Activated CD4-positive, alpha-beta T cell treated with anti-CD3 and anti-CD28 coated beads, Interleukin-10, Interleukin-2, amounts not matched to agents 100 ng/mL and 50 ng/mL, durations not matched to agents 16 hours and 8 hours (primary cell): Measurements from ENCODE around the gene LARGE1.

Experiments
- DNase-seq: peaks from one replicate; pipeline ENCODE4 v3.0.0-alpha.2; 2020

The LARGE1 gene

DNA sequence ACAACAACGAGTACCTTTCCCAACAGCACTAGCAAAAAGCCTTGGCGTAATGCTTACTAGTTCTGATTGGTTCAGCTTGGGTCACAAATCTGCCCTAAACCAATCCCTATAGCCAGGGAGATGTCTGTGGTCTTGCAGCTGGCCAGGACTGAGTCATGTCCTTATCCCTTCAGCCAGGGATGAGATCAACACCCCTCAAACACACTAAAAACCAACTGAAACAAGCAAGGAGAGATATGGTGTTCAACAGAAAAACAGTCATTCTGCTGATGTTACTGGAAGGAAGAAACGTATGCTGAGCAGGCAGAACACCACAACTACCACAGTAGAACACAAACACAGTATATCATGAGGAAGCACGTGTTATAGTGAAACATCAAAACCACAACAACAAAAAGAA is 375.6 kb downstream of the LARGE1 start:
- no peak for DNase-seq

DNA sequence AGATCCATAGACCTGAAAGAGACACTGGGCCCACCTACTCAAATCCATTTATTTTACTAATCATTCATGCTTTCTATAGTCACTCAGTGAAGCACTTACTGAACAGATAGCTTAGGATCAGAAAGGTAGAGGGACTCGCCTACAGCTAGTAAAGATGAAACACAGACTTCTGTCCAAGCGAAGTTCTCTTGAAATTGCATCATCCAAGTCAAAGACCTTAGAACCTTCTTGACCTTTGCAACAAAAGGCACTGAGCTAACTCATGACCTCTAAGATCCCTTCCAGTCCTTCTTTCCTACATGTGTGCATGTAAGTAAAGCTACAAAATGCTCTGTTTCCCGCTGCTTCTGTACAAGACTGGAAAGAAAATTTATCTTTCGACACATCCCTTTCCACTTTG is 377.6 kb downstream of the LARGE1 start:
- no peak for DNase-seq

DNA sequence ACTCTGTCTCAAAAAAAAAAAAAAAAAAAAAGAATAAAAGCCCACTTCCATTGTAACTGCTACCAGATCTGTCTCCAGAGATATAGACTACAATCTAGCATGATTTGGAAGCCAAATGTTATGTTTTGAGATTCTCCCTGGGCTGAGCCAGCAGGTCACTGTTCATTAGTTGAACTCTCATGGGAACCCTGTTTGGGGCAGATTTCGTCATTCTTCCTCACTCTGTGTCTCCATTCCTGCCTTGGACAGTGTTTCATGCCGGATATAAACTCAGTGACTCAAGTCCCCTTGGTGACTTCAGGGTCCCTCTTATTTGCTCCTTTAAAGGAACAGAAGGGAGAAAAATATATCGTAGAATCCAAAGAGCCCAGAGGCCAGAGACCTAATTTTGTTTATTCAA is 378.1 kb downstream of the LARGE1 start:
- no peak for DNase-seq

DNA sequence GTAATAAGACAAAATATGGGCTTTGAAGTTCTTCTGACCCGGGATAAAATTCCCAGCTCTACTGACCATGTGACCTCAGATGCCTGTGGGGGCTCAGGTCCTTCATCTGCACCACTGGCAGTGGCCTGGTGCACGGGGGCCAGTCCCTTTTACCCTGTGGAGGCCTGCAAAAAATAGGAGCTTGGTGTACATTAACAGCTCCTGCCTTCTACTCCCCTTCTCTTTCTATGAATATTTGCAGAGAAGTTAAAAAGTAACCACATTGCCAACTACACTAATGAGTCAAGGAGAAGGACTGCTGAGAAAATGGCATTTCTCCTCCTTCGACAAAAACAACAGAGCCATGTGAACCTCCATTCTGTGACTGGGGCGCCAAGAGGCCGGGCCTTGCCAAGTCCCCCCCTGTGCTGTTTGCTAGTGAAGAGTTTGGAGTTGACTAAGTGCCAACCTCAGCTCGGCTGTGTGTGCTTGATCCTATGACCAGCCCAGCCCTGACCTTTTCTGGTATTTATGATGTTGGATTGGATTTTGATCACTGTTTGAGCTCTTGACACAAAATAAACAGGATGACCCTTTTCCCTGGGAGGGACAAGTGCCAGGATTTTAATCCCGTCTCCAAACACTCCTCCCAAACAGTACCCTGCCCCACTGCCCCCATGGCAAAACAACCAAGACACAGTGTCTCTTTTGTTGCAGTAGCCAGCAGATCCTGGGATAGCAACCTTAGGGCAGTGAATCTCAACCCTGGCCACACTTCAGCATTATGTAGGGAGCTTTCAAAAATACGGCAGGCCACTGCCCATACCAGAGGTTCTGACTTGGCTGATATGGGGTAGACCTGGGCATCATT is 380.1 kb downstream of the LARGE1 start:
- no peak for DNase-seq

DNA sequence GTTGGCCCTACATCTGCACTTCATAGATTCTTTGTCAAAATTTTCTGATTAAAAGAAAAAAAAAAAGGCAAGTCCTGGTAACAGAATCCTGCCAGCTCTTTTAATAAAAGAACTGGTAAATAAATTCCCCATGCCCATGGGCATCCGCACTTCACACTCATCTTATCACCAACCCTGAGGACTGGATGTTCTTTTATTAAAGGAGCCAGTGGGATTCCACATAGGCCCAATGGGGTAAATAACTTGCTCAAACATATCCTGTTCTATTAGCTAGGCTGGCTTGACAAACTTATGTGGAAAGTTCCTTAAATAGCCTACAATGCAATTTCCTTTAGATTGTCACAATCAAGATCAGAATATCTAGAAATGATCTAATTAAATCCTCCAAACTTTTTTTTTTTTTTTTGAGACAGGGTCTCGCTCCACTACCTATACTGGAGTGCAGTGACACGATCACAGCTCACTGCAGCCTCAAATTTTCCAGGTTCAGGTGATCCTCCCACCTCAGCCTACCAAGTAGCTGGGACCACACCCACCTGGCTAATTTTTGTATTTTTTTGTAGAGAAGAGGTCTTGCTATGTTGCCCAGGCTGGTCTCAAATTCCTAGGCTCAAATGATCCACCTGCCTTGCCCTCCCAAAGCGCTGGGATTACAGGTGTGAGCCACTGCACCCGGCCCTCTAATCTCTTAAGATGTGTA is 380.9 kb downstream of the LARGE1 start:
- no peak for DNase-seq

DNA sequence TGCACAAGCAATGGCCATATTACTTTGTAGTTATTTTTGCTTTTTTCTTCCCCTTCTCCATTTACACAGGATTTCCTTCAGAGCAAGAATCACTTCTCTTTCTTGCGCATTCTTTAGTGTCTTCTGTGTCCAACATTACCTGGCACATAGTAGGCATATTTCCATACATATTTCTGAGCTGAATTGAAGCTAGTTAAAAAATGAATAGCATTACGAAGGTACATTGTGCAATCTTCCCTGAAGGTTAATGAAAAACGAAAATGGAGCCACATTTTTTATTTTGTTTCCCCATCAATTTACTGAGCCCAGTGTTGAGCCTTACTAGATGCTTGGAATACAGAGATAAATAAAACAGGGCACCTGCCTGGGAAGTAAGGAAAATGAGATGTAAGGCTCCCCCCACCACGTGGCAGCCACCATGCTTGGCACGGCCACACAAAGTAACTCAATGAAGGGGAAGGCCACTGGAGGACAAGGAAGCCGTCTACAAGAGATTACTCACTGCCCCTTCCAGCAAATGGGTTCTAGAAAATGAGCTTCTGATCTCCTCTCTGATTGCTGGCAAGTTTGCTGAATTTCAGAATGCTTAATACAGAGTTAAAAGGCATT is 381.9 kb downstream of the LARGE1 start:
- no peak for DNase-seq

DNA sequence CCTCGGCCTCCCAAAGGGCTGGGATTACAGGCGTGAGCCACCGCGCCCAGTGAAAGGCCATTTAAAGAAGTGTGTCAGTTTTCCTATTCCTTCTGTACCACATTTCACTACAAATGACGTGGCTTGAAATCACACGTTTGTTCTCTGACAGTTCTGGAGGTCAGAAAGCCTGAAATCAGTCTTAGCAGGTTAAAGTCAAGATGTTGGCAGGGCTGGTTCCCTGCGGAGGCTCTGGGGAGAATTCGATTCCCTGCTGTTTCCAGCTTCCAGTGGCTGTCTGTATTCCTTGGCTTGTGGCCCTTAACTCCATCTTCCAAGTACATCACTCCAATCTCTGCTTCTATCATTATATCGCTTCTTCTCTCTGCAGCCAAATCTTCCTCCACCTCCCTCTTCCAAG is 383.2 kb downstream of the LARGE1 start:
- DNase-seq: no peak

DNA sequence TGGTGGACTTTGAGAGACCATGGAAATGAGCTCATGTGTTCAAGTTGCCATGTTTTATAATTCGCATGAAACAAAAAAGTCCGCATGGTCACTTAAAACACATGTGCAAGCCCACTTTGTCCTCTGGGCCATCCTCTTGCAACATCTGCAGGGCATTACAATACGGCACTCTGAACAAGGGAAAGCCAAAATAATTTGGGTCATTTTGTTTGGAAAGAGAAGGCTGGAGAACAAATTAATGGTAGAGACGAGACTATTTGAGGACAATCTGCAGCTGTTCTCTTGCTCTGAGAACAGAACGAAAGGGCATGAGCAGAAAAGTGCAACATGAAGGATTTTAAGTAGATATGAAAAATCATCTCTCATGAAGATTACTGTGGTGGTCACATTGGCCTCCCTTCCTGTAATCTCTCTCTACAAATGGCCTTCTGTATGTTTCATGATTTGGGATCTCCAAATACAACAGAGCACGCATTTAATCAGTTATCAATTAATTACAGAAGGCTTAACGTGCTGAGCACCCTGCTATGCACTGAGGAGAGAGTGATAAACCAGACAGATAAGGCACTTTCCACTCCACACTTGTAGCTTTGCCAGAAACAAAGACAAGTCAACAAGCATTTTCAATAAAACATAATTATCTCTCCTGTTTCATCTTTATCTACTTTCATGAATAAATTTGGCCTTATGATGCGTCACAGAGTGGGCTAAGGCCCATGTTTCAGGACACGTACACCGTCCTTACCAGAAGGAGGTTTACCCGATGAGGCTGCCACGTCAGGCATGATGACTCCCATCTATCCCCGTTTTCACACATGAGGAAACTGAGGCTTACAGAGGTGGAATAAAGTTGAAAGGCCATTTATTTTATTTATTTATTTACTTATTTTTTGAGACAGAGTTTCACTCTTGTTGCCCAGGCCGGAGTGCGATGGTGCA is 384.1 kb downstream of the LARGE1 start:
- no peak for DNase-seq

DNA sequence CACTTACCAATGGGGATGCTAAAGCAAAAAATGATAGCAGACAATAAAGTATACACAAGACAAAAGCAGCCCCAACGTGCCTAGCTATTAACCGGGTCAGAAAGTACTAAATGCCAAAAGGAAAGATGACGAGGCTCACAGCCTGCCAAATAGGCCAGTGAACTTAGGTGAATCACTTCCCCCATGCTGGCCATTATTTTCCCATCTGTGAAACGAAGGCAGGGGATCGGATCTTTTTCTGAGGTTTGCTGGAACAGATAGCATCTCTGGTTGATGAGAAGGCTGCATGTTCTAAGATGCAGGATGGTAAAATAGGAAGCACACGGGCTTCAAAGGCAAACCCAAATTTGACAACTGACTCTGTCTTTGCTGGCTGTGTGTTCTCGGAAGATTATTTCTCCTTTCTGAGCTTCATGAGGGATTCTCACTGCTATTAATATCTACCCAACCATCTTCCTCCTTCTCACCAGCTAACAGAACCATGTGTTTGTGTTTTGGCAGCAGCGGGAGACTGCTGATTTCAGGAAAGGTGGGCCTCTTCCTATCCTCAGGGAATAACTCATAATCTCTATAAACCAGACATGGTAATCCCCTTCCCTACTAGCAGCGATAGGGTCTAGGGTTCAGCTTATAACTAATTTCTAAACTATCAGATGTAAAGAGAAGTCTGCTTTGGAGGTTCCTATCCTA is 390.7 kb downstream of the LARGE1 start:
- no peak for DNase-seq

DNA sequence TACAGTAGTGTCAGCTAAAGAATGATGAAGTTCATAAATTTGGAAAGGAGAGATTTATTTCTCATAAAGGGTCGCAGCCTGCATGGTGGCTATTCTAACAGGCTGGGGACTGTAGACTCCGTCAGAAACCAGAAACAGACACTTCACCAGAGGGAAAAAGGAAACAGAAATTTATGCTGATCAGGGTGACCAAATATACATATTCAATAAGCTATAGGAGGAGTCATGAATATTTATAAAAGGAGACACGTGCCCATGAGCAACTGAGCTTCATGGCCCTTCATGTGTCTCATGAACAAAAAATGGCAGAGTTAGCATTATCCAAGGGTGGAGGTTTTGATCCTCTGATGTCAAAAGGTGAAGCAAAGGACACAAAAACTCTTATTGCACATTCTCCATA is 392.1 kb downstream of the LARGE1 start:
- DNase-seq: no peak

DNA sequence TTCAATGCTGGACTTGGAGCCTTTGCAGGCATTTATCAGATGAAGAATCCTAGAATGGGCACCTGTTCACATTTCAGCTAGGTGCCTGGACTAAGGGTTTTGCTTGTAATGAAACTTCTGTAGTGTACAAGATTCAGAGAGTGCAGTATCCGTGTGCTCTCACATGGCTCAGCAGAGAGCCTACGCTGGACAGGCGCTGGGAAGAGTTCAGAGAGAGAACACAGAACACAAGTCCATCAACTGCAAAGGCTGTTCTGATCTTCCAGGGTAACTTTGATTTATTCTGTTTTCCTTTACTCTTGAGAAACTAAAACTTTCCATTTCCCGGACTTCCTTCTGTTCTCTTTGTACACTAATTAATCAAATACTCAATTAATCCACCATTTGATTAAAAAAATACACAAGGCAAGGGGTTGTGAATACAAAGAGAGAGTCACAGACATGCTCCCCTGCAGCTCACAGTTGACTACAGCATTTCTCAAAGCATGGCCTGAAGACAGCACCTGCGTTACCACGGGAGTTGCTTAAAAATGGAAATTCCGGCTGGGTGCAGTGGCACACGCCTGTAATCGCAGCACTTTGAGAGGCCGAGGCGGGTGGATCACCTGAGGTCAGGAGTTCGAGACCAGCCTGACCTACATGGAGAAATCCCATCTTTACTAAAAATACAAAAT is 393.7 kb downstream of the LARGE1 start:
- DNase-seq: no peak

DNA sequence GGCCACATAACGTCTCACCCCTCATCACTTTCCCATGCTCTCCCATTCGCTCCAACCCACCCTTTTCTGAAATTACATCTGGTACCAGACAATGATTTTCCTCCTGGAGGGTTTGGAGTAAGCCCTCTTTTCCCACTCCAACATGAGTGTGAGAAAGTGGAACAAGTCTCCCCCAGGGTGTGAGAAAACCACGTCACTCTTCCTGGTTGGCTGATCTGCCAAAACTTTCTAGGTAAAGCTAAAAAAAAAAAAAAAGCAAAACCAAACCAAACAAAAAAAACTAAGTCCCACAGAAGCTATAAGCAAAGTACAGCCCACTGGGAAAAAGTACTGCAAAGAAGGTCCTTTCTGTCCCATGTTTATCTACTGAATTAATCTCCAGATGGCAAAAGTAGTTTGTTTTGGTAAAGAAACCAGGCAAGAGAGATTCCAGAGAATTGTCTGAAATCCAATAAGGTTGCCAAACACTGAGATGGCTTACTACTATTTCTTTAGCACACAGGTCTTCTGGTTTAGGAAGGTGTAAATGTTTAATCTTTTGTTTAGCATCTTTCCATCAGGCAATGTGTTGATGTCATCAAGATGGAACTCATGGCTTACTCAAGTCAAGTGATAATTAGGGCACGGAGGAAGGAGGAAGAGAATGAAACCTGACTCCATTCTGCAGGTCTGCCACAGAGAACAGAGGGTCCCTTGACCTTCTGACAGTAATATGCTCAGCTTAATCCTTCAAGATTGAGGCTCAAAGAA is 395.6 kb downstream of the LARGE1 start:
- no peak for DNase-seq

DNA sequence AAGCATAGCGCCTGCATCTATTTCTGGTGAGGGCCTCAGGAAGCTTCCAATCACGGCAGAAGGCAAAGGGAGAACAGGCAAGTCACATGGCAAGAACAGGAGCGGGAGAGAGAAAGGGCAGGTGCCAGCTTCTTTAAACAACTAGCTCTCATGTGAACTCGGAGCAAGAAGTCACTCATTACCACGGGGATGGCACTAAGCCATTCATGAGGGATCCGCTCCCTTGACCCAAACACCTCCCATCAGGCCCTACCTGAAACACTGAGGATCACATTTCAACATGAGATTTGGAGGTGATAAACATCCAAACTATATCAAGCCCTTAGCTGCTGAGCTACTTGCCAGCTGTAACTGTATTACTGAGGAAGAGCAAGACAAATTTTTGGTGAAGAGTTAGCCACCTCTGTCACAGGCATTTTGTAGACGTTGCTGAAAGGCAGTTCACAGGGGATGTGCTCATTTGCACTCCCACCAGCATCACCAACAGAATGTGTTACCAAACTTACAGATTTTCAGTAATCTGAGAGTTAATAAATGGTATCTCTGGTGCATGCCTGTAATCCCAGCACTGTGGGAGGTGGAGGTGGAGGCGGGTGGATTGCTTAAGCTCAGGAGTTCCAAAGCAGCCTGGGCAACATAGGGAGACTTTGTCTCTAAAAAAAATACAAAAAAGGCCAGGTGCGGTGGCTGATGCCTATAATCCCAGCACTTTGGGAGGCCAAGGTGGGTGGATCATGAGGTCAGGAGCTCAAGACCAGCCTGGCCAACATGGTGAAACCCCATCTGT is 398.2 kb downstream of the LARGE1 start:
- DNase-seq: no peak

DNA sequence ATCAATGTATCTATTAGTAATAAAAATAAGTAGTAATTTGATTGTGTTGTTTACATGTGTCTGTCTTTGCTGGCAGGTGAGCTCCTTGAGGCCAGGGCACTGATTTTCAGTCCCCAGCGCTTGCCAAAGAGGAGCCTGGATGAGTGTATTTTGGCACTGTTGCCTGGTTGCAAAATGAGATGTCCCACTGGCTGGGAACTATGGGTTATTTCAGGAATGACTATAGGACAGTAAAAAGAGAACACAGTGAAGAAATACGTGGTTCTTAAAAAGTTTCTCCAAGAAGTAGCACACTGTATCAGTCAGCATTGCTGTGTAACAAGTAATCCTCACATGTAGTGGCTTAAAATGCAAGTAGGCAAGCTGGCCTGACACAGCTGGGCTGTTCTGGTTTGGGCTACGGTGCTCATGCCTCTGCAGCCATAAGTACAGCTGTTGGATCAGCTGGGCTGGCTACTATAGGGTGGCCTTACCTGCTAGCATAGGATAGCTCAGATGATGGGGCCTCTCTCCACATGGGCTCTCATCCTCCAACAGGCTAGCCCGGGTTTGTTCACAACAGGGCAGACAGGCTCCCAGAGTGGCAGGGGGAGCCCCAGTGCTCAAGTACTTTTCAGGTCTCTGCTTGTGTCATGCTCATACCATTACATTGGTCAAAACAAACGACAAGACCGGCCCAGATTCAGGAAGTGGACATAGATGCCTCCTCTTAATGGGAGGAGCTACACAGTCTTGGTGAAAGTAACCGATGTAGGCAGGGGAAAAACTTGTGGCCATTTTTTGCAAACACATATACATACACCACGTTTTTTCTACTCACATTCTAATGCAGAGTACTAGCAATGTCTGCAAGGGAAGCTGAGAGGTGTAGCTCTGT is 399.1 kb downstream of the LARGE1 start:
- no peak for DNase-seq

DNA sequence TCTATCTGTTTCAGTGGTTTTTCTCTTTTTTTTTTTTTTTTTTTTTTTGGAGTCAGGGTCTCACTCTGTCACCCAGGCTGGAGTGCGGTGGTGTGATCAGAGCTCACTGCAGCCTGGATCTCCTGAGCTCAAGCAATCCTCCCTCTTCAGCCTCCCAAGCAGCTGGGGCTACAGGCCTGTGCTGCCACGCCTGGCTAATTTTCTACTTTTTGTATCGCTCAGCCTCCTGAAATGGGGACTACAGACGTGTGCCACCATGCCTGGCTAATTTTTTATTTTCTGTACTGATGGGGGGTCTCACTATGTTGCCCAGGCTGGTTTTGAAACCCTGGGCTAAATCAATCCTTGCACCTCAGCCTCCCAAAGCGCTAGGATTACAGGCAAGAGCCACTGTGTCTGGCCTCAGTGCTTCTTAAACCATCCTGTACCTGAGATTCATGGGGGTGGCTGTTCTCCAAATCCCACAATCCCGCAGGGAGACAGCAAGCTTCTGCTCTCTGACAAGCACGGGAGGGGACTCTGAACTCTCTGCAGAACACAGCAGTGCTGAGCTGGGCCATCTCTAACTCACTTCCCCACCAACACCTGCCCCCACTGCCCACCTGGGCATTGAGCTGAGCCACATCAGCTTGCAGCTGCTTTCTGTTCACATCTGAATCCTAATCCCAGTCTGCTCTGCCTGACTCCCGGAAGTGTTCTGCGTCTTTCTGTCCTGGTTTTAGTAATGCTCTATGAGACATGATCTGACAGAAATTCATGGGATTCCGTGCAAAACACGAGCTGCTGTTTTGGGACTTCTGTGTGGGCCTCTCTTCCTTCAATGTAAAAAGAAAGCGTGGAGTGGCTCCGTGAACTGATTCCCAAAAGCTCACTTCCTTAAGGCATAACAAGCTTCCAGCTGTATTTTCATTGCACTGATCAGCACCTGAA is 400.0 kb downstream of the LARGE1 start:
- no peak for DNase-seq

DNA sequence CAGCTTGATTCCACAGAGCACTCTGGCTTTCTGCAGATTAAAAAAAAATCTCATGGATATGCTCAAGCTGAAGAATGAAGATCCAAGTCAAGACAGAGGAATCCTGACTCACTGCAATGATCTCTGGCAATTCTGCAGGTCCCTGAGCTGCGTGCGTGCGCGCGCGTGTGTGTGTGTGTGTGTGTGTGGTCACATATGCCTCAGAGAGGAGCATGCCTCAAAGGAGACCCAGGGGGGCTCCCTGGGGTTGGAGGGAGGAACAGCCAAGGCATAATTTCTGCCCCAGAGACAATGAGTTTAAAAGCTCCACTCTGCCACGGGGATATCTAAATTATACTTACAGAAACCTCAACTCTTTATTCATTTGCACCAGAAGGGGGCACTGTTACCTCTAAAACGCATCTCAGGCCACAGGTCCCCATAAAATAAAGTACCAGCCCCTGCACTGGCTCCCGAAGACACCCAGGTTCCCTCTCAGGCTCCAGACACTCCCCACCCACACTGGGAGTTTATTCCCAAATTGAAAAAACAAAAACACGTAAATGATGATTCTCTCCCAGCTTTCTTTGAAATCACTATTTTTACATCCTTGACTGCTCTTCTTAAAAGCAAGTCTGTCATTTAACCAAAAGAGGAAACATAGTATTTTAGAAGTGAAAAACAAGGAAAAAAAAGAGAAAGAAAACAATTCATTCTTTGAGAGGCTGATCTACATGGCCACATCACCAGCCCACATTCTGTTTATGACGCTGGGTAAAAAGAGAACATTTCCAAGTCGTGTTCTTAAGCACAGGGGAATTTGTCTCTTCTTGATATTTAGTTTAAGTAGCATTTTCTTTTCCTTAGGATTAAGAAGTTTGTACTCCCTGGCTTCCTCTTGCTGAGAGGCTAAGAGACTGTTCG is 401.0 kb downstream of the LARGE1 start:
- DNase-seq: peak; percentile 20

DNA sequence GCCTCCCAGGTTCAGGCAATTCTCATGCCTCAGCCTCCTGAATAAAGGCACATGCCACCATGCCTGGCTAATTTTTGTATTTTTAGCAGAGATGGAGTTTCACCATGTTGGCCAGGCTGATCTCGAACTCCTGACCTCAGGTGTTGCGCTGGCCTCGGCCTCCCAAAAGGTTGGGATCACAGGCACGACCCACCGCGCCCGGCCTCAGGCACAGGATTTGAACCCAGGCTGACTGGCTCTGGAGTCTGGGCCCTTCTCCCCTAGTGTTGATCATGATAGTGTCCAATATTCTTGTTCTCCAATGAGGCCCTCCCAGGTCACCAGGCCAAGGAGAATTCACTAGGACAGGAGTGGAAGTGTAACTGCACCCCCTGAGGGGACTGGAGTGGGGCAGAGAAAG is 401.9 kb downstream of the LARGE1 start:
- no peak for DNase-seq
